Measurements from ENCODE around the gene SMS.

Gene SMS

GRCh38 chrX:21960569-21961541 lies 20.3 kb downstream of the SMS start:
- H3K9me3 Mint-ChIP-seq (ENCODE audit: low read depth), result no peaks in the 10 kb centered on the region
- peaks cover 2% of the 10 kb centered on the region for H3K36me3 Mint-ChIP-seq
- H3K27me3 Mint-ChIP-seq, result no peaks in the 10 kb centered on the region
- peaks cover 39% of the 10 kb centered on the region for H3K4me1 Mint-ChIP-seq (ENCODE audit: low read depth)
- H3K27ac Mint-ChIP-seq, result no peak overlapping the region
- no peak overlapping the region for H3K4me3 Mint-ChIP-seq

- H3K4me3 Mint-ChIP-seq, result no peak overlapping the region
- no peaks in the 10 kb centered on the region for H3K27me3 Mint-ChIP-seq
- peak overlapping the region; percentile 10 for H3K27ac Mint-ChIP-seq
- H3K9me3 Mint-ChIP-seq (ENCODE audit: low read depth), result no peaks in the 10 kb centered on the region
- peaks cover 2% of the 10 kb centered on the region for H3K36me3 Mint-ChIP-seq
- peaks cover 37% of the 10 kb centered on the region for H3K4me1 Mint-ChIP-seq (ENCODE audit: low read depth)
These were observed 21.9 kb downstream of the SMS start for GRCh38 chrX:21962361-21962760.

- Mint-ChIP-seq H3K9me3 (ENCODE audit: low read depth) (no peaks in the 10 kb centered on the region), H3K36me3 (peaks cover 2% of the 10 kb centered on the region), H3K27me3 (no peaks in the 10 kb centered on the region), H3K4me1 (ENCODE audit: low read depth) (peaks cover 29% of the 10 kb centered on the region), H3K4me3 (no peak overlapping the region), H3K27ac (no peak overlapping the region)
These were observed 22.8 kb downstream of the SMS start for GRCh38 chrX:21963269-21963668.

GRCh38 chrX:21963731-21964405 lies 23.4 kb downstream of the SMS start:
- H3K36me3 Mint-ChIP-seq, result peaks cover 2% of the 10 kb centered on the region
- H3K27ac Mint-ChIP-seq, result no peak overlapping the region
- H3K4me1 Mint-ChIP-seq (ENCODE audit: low read depth), result peaks cover 23% of the 10 kb centered on the region
- no peaks in the 10 kb centered on the region for H3K9me3 Mint-ChIP-seq (ENCODE audit: low read depth)
- no peak overlapping the region for H3K4me3 Mint-ChIP-seq
- H3K27me3 Mint-ChIP-seq, result no peaks in the 10 kb centered on the region

- H3K27me3 Mint-ChIP-seq, result no peaks in the 10 kb centered on the region
- no peak overlapping the region for H3K4me3 Mint-ChIP-seq
- H3K27ac Mint-ChIP-seq, result no peak overlapping the region
- H3K4me1 Mint-ChIP-seq (ENCODE audit: low read depth), result peaks cover 7% of the 10 kb centered on the region
- H3K9me3 Mint-ChIP-seq (ENCODE audit: low read depth), result no peaks in the 10 kb centered on the region
- no peaks in the 10 kb centered on the region for H3K36me3 Mint-ChIP-seq
These were observed 26.4 kb downstream of the SMS start for GRCh38 chrX:21966866-21967265.

GRCh38 chrX:21968333-21968732 lies 27.8 kb downstream of the SMS start:
- Mint-ChIP-seq H3K27ac (no peak overlapping the region), H3K27me3 (no peaks in the 10 kb centered on the region), H3K9me3 (ENCODE audit: low read depth) (no peaks in the 10 kb centered on the region), H3K4me1 (ENCODE audit: low read depth) (peaks cover 18% of the 10 kb centered on the region), H3K4me3 (no peak overlapping the region), H3K36me3 (peaks cover 2% of the 10 kb centered on the region)

- no peaks in the 10 kb centered on the region for H3K27me3 Mint-ChIP-seq
- H3K27ac Mint-ChIP-seq, result no peak overlapping the region
- H3K9me3 Mint-ChIP-seq (ENCODE audit: low read depth), result no peaks in the 10 kb centered on the region
- peaks cover 29% of the 10 kb centered on the region for H3K4me1 Mint-ChIP-seq (ENCODE audit: low read depth)
- peaks cover 2% of the 10 kb centered on the region for H3K36me3 Mint-ChIP-seq
- H3K4me3 Mint-ChIP-seq, result no peak overlapping the region
These were observed 29.8 kb downstream of the SMS start for GRCh38 chrX:21970326-21970725.

- Mint-ChIP-seq H3K9me3 (ENCODE audit: low read depth) (no peaks in the 10 kb centered on the region), H3K27me3 (no peaks in the 10 kb centered on the region), H3K27ac (peak overlapping the region; percentile 90), H3K4me1 (ENCODE audit: low read depth) (peaks cover 30% of the 10 kb centered on the region), H3K4me3 (no peak overlapping the region), H3K36me3 (peaks cover 2% of the 10 kb centered on the region)
These were observed 31.5 kb downstream of the SMS start for GRCh38 chrX:21972046-21972445.

GRCh38 chrX:21972721-21973120 lies 32.2 kb downstream of the SMS start:
- Mint-ChIP-seq H3K4me1 (ENCODE audit: low read depth) (peaks cover 30% of the 10 kb centered on the region), H3K9me3 (ENCODE audit: low read depth) (no peaks in the 10 kb centered on the region), H3K4me3 (peak overlapping the region; percentile 55), H3K36me3 (peaks cover 2% of the 10 kb centered on the region), H3K27me3 (no peaks in the 10 kb centered on the region), H3K27ac (peak overlapping the region; percentile 90)

GRCh38 chrX:21973321-21974010 lies 33.0 kb downstream of the SMS start:
- H3K9me3 Mint-ChIP-seq (ENCODE audit: low read depth), result no peaks in the 10 kb centered on the region
- H3K27ac Mint-ChIP-seq, result peak overlapping the region; percentile 90
- no peaks in the 10 kb centered on the region for H3K27me3 Mint-ChIP-seq
- peak overlapping the region; percentile 75 for H3K4me3 Mint-ChIP-seq
- H3K36me3 Mint-ChIP-seq, result peaks cover 2% of the 10 kb centered on the region
- peaks cover 30% of the 10 kb centered on the region for H3K4me1 Mint-ChIP-seq (ENCODE audit: low read depth)

GRCh38 chrX:21974011-21974385 lies 33.5 kb downstream of the SMS start:
- Mint-ChIP-seq H3K27ac (peak overlapping the region; percentile 90), H3K4me1 (ENCODE audit: low read depth) (peaks cover 30% of the 10 kb centered on the region), H3K36me3 (peaks cover 2% of the 10 kb centered on the region), H3K27me3 (no peaks in the 10 kb centered on the region), H3K9me3 (ENCODE audit: low read depth) (no peaks in the 10 kb centered on the region), H3K4me3 (peak overlapping the region; percentile 75)

GRCh38 chrX:21975242-21975641 lies 34.7 kb downstream of the SMS start:
- Mint-ChIP-seq H3K27ac (no peak overlapping the region), H3K4me3 (no peak overlapping the region)

GRCh38 chrX:21975812-21976211 lies 35.3 kb downstream of the SMS start:
- H3K27me3 Mint-ChIP-seq, result no peaks in the 10 kb centered on the region
- peaks cover 30% of the 10 kb centered on the region for H3K4me1 Mint-ChIP-seq (ENCODE audit: low read depth)
- H3K36me3 Mint-ChIP-seq, result peaks cover 2% of the 10 kb centered on the region
- peak overlapping the region; percentile 6 for H3K27ac Mint-ChIP-seq
- H3K9me3 Mint-ChIP-seq (ENCODE audit: low read depth), result no peaks in the 10 kb centered on the region
- no peak overlapping the region for H3K4me3 Mint-ChIP-seq

More at GRCh38 chrX:21975242-21975641, 34.7 kb downstream of the SMS start:
- H3K9me3 Mint-ChIP-seq (ENCODE audit: low read depth), result no peaks in the 10 kb centered on the region
- H3K36me3 Mint-ChIP-seq, result peaks cover 2% of the 10 kb centered on the region
- H3K4me1 Mint-ChIP-seq (ENCODE audit: low read depth), result peaks cover 30% of the 10 kb centered on the region
- H3K27me3 Mint-ChIP-seq, result no peaks in the 10 kb centered on the region

- no peaks in the 10 kb centered on the region for H3K27me3 Mint-ChIP-seq
- no peak overlapping the region for H3K4me3 Mint-ChIP-seq
- no peak overlapping the region for H3K27ac Mint-ChIP-seq
- no peaks in the 10 kb centered on the region for H3K36me3 Mint-ChIP-seq
- no peaks in the 10 kb centered on the region for H3K9me3 Mint-ChIP-seq (ENCODE audit: low read depth)
- H3K4me1 Mint-ChIP-seq (ENCODE audit: low read depth), result peaks cover 13% of the 10 kb centered on the region
These were observed 37.8 kb downstream of the SMS start for GRCh38 chrX:21978346-21978745.

- Mint-ChIP-seq H3K9me3 (ENCODE audit: low read depth) (no peaks in the 10 kb centered on the region), H3K4me1 (ENCODE audit: low read depth) (peaks cover 4% of the 10 kb centered on the region), H3K27me3 (no peaks in the 10 kb centered on the region), H3K27ac (no peak overlapping the region), H3K4me3 (no peak overlapping the region), H3K36me3 (peaks cover 2% of the 10 kb centered on the region)
These were observed 41.8 kb downstream of the SMS start for GRCh38 chrX:21982311-21982710.
